Spinal cord (tissue), 10 donors: ENCODE measurements around the gene RAP2B. TPM values are rescaled to one million over a fixed set of nuclear protein-coding genes. Genes with fewer than 3 reads are reported as not detected.
"Not testable (repeated sequence)": the region's sequence is repeated elsewhere in the genome, so short reads cannot be mapped to it uniquely, and the experiment has no call there.

Experiments used
- DNase-seq, 6 donors: peaks; one replicate each; pipeline versions ENCODE4 v3.0.0 to v3.0.0-alpha.2; 2013 to 2015; ENCODE audit warnings: low spot score in 6 of 6, low read depth in 4 of 6
- H3K27ac ChIP-seq: one replicate; pipeline ENCODE4 v1.5.1; 2013; ENCODE audit warnings: low read depth, low read length, control low read depth
- H3K27me3 ChIP-seq: one replicate; pipeline ENCODE4 v1.6.1; 2013; ENCODE audit warnings: low read length; ENCODE audit not compliant: control insufficient read depth, insufficient read depth
- H3K36me3 ChIP-seq: one replicate; pipeline ENCODE4 v1.6.1; 2013; ENCODE audit warnings: low read length; ENCODE audit not compliant: control insufficient read depth, insufficient read depth
- H3K4me1 ChIP-seq: one replicate; pipeline ENCODE4 v1.6.1; 2013; ENCODE audit warnings: low read length; ENCODE audit not compliant: control insufficient read depth, insufficient read depth
- H3K4me3 ChIP-seq: one replicate; pipeline ENCODE4 v1.5.1; 2013; ENCODE audit warnings: low read depth, low read length, control low read depth
- H3K9me3 ChIP-seq: one replicate; pipeline ENCODE4 v1.6.1; 2013; ENCODE audit warnings: low read length; ENCODE audit not compliant: control insufficient read depth, insufficient read depth
- WGBS: methylation state at CpG from one replicate; pipeline ENCODE4 v1.1.5; 2013; ENCODE audit warnings: missing lambda C conversion rate; ENCODE audit not compliant: insufficient coverage; 5-methylcytosine and 5-hydroxymethylcytosine counted together
- polyA plus RNA-seq, 2 donors: library from polyadenylated mRNA; unstranded; fragments of 120-200 nt; gene quantifications; one replicate each; pipeline ENCODE4 v1.2.1, GENCODE V29; 2013; ENCODE audit not compliant: insufficient read length in 2 of 2
- total RNA-seq, 2 donors: library from RNA; depleted of rRNA in 1 of 2; stranded (reverse); fragments of 120-200 nt in 1 of 2; fragments of >200 nt in 1 of 2; gene quantifications; one replicate each; pipeline versions ENCODE4 v1.2.3 to v1.2.4, GENCODE V29; 2013 to 2014
- donor health status: healthy.

The RAP2B gene
- total and polyA plus RNA-seq, 4 donors: 8.2 to 11.4 (median 10.5) TPM

DNA sequence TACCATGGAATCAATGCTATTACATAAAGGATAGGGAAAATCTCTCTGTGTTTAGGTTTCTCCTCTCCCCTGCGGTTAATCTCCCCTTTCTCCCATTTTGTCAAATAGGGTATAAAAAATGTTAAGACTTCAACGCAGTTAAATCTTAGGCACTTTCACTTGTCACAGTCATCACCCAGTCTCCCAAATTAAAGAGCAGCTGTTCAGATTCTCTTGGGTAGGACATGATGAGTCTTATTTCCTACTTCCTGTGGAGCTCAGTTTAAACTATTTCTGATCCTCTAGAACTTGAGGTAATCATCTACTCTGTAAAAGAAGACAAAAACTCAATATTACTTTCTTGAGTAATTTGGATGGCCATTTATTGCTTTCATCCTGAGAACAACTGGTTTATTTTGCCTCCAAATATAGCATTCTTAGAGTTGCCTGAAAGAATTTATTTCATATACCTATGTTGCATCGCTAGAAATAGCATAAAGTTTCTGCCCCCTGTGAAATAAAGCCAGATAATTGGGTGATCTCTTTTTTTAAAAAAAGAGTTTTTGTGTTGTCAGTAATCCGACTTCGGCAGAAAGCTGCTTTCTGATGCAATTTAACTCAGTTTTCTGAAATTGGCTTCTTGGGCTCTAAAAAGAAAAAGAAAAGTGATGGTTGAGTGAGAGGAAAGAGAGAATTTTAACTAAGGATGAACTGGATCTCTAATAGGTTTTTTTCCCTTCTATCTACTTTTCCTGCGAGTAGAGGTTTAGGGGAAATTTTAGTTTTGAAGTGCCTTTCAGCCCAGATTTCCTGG is 20.7 kb downstream of the RAP2B start:
- Histone ChIP-seq H3K4me3 (no peak overlapping the region), H3K36me3 (no peaks in the 10 kb centered on the region), H3K27ac (no peak overlapping the region), H3K27me3 (no peaks in the 10 kb centered on the region), H3K9me3 (no peaks in the 10 kb centered on the region), H3K4me1 (no peaks in the 10 kb centered on the region)
- DNase-seq: peak in 1 of 6 donors; percentile 26
- WGBS: 72% methylated on average over 2 of the region's 6 CpGs

DNA sequence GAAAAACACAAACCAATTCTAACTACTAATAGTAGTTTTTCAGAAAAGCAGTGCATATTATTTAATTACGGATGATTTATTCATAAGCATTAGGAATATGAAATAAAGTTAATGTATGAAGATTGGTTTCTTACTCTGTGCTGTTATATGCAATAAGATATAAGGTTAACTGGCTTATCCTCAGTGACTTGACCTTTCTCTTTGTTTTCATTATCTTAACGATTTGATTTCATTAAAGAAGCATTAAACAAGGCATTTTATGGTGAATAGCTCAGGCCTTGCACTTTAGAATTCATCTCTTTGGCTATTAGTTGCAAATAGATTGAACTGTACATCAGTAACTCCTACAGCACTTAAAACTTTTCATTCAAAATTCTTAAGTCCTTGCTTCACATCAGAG is 28.9 kb downstream of the RAP2B start:
- WGBS: no CpG with 5 or more reads among the region's 2 CpGs

DNA sequence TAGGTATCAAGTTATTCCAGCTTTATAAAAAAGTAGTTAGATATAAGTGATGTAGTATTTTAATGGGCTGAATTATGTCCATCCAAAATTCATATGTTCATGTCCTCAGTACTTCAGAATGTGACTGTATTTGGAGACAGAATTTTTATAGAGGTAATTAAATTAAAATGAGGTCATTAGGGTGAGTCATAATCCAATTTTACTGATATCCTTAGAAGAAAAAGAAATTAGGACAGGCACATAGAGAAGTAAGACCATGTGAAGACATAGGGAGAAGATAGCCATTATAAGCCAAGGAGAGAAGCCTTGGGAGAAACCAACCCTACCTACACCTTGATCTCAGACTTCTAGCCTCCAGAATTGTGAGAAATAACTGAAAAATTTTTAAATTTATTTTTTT is 30.3 kb downstream of the RAP2B start:
- no peaks in the 10 kb centered on the region for H3K36me3 ChIP-seq
- H3K4me1 ChIP-seq: no peaks in the 10 kb centered on the region
- H3K9me3 ChIP-seq: no peaks in the 10 kb centered on the region
- no peak overlapping the region for H3K4me3 ChIP-seq
- DNase-seq: no peak
- no peaks in the 10 kb centered on the region for H3K27me3 ChIP-seq
- H3K27ac ChIP-seq: no peak overlapping the region

More for the DNA sequence above, 28.9 kb downstream of the RAP2B start:
- H3K36me3 ChIP-seq: no peaks in the 10 kb centered on the region
- no peaks in the 10 kb centered on the region for H3K4me1 ChIP-seq
- H3K4me3 ChIP-seq: no peak overlapping the region
- H3K27ac ChIP-seq: no peak overlapping the region
- H3K9me3 ChIP-seq: no peaks in the 10 kb centered on the region
- no peaks in the 10 kb centered on the region for H3K27me3 ChIP-seq
- no peak for DNase-seq

DNA sequence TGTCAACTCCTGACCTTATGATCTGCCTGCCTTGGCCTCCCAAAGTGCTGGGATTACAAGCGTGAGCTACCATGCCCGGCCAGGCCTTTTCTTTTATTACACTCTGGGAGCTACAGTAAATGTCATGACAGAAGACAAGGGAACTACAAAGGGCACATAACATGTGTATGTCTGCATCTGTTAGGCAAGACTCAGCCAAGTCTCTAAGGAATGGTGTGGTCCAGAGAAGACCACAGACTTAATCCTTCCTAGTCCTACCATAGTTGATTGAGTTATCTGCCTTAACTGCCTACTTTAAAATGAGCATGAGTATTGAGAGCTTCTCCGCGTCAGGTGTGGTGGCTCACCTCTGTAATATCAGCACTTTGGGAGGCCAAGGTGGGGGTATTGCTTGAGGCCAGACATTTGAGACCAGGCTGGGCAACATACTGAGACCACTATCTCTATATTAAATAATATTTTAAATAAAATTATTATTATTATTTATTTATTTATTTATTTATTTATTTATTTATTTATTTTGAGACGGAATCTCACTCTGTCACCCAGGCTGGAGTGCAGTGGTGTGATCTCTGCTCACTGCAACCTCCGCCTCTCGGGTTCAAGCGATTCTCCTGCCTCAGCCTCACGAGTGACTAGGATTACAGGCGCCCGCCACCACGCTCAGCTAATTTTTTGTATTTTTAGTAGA is 31.9 kb downstream of the RAP2B start:
- H3K27ac ChIP-seq, H3K4me3 ChIP-seq, H3K27me3 ChIP-seq, H3K4me1 ChIP-seq, H3K36me3 ChIP-seq, H3K9me3 ChIP-seq, DNase-seq: not testable (repeated sequence)
- 100% methylated on average over 2 of the region's 12 CpGs for WGBS

DNA sequence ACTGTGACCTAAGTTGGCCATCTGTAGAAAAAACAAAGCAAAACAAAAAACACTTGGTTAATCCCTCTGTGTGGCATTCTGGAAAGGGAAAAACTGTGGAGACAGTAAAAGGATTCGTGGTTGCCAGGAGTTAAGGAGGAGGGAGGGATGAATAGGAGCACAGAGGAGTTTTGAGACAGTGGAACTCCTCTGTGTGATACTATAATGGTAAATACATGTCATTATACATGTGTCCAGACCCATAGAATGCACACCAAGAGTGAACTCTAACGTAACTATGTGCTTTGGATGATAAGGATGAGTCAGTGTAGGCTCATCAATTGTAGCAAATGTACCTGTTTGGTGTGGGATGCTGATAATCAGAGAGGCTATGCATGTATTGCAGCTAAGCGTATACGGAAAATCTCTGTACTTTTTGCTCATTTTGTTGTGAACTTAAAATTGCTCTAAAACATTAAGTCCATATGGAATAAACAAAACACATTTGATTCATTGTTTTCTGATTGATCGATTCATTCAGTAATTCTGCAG is 33.4 kb downstream of the RAP2B start:
- 57% methylated on average over 1 of the region's 5 CpGs for WGBS
- no peaks in the 10 kb centered on the region for H3K4me1 ChIP-seq
- H3K27me3 ChIP-seq: no peaks in the 10 kb centered on the region
- no peak for DNase-seq
- no peak overlapping the region for H3K4me3 ChIP-seq
- no peak overlapping the region for H3K27ac ChIP-seq
- H3K9me3 ChIP-seq: no peaks in the 10 kb centered on the region
- no peaks in the 10 kb centered on the region for H3K36me3 ChIP-seq

DNA sequence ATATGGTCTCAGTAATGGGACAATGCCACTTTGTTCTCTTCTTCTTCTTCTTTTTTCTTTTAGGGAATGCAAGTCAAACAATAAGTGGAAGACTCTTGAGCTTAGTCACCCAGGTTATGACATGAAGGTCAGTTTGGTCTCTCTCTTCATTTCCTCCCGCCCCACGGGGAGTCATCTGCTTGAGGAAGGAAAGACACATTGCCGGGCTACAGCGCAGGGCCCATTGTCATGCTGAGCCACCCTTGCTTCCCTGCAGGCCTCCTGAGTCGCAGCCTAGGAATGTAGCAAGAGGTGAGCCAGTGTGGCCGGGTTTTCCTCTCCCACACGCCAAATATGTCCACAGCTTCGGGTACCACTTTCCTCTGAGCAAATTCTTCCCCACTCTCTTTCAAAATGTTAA is 47.6 kb downstream of the RAP2B start:
- no peak overlapping the region for H3K4me3 ChIP-seq
- no peak overlapping the region for H3K27ac ChIP-seq
- H3K9me3 ChIP-seq: no peaks in the 10 kb centered on the region
- DNase-seq: no peak
- 44% methylated on average over 5 of the region's 8 CpGs for WGBS
- no peaks in the 10 kb centered on the region for H3K27me3 ChIP-seq
- peaks cover 3% of the 10 kb centered on the region for H3K4me1 ChIP-seq
- no peaks in the 10 kb centered on the region for H3K36me3 ChIP-seq

DNA sequence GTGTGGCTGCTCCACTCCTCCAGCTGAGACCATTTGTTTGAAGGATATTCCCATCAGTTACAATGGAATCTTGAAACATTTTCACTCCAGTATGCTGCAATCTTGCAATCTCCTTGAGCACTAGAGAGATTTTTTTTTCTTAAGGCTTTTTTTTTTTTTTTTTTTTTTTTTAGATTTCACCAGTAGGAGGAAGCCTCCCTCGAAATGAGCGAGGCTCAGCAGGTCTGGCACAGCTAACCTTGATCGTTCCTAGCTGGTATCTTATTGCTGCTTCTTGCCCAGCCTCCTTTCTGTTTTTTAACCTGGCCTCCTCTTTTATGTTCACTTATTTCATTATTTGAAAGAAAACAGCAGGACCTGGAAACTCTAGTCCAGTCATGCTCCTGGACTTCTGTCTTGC is 48.1 kb downstream of the RAP2B start:
- H3K27me3 ChIP-seq: no peaks in the 10 kb centered on the region

DNA sequence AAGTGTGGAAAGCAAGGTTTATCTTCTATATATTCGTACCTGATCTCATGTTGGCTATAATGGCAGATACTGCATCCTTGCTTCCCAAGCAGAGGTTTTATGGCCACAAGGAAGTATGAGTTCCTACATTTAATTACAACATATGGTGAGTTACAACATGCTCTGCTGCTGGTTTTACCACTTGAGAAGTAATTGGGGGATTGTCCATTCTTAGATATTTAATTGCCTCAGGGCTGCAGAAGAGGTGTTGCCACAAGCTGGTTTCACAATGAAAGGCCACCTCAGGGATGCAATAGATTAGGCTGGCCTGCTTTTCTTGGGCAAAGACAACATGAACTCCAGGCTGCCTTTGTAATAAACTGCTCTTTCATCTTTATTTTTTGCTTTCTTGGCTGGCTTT is 48.6 kb downstream of the RAP2B start:
- no CpG with 5 or more reads among the region's 1 CpG for WGBS

More for the DNA sequence above, 48.1 kb downstream of the RAP2B start:
- WGBS: 49% methylated on average over 2 of the region's 3 CpGs
- no peak for DNase-seq
- no peak overlapping the region for H3K4me3 ChIP-seq
- H3K9me3 ChIP-seq: no peaks in the 10 kb centered on the region
- H3K36me3 ChIP-seq: no peaks in the 10 kb centered on the region
- H3K27ac ChIP-seq: no peak overlapping the region
- H3K4me1 ChIP-seq: peaks cover 3% of the 10 kb centered on the region

DNA sequence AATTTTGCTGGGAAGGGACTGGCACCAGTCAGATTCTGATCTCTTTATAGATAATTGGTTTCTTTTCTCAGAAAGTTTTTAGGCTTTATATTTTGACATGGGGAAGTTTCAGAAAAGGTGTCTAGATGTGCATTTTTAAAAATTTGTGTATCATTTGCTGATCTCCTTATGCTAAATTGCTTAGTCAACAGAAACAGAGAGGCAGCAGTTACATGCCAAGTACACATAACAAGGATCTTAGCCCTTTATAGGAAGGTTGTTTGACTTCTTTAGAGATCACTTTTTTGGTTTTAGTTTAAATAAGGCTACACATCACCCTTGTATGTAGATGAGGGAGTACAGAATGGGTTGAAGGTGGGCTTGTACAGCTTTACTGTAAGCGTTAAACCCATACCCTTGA is 53.5 kb downstream of the RAP2B start:
- Histone ChIP-seq H3K9me3 (no peaks in the 10 kb centered on the region), H3K4me3 (no peak overlapping the region), H3K36me3 (no peaks in the 10 kb centered on the region), H3K27ac (no peak overlapping the region), H3K4me1 (no peaks in the 10 kb centered on the region), H3K27me3 (no peaks in the 10 kb centered on the region)
- no CpG with 5 or more reads among the region's 1 CpG for WGBS
- no peak for DNase-seq

More for the DNA sequence above, 48.6 kb downstream of the RAP2B start:
- no peaks in the 10 kb centered on the region for H3K27me3 ChIP-seq
- H3K27ac ChIP-seq: no peak overlapping the region
- H3K4me3 ChIP-seq: no peak overlapping the region
- no peaks in the 10 kb centered on the region for H3K36me3 ChIP-seq
- DNase-seq: peak in 1 of 6 donors; percentile 34
- peaks cover 3% of the 10 kb centered on the region for H3K4me1 ChIP-seq
- no peaks in the 10 kb centered on the region for H3K9me3 ChIP-seq

DNA sequence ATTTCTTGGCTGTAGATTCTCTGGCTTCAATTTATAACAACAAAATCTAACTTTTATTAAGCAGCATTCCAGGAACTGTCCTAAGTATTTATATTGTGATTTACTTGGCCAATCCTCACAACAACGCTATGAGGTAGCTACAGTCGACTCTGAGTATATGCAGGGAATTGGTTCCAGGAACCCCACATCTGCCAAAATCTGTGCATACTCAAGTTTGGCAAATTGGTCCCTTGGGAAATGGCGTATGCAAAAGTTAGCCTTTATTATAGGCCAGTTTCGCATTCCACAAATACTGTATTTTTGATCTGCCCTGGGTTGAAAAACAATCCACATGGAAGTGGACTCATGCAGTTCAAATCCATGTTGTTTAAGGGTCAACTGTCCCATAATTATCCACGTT is 53.9 kb downstream of the RAP2B start:
- H3K4me3 ChIP-seq: no peak overlapping the region
- no peak overlapping the region for H3K27ac ChIP-seq
- H3K4me1 ChIP-seq: no peaks in the 10 kb centered on the region
- no peaks in the 10 kb centered on the region for H3K36me3 ChIP-seq
- no peaks in the 10 kb centered on the region for H3K9me3 ChIP-seq
- no peaks in the 10 kb centered on the region for H3K27me3 ChIP-seq
- no peak for DNase-seq
- WGBS: 84% methylated on average over 2 of the region's 5 CpGs
